RWPE1 (cell line): ENCODE results near the gene IL17RA.
A peak's percentile ranks its signal among the peaks of the same experiment; 100 is the strongest.

ENCODE experiments used
- CTCF ChIA-PET: fragments of 350-600 bp; sonication (Branson Sonifier 250); formaldehyde crosslinking; extraction: SDS; loops from one replicate; lab custom pipeline; 2021; lab: Yijun Ruan, JAX
- POLR2A ChIA-PET: fragments of 400-600 bp; formaldehyde crosslinking; extraction: SDS; loops from one replicate; lab custom pipeline; 2020; ENCODE audit warnings: antibody characterized with exemption; ENCODE audit not compliant: low non-redundant PET; lab: Yijun Ruan, JAX
- DNase-seq: peaks from one replicate; pipeline ENCODE4 v3.0.0; 2012; ENCODE audit warnings: low spot score
- H3K27ac ChIP-seq: fragments of 450-650 bp; 2 replicates; pipeline ENCODE4 v1.5.1; 2017
- TF ChIP-seq, protein P1 (sequence below): fragments of 450-650 bp; conservative IDR thresholded peaks from 2 replicates; pipeline ENCODE4 v1.5.1; 2017; ENCODE audit warnings: low read depth, mild to moderate bottlenecking

Gene IL17RA

DNA sequence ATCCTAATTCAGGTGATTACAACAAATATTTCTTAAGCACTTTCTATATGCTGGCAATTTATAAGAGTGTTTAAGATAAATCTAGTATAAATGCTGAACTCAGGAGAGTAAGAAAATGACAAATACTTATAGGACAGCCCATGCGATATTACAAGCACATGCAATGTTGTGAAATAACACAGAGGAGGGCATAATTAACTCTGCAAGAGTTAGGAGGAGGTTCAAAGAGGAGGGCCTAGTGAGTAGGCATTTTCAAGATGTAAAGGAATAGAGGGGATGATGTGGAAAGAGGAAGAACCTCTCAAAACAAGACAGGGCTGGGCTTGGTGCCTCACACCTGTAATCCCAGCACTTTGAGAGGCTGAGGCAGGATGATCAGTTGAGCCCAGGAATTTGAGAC is 37.1 kb upstream of the IL17RA start:
- POLR2A ChIA-PET = no interaction called here
- H3K27ac ChIP-seq = no peak overlapping the region
- DNase-seq = no peak
- CTCF ChIA-PET = no interaction called here
- TF ChIP-seq, protein P1, sequence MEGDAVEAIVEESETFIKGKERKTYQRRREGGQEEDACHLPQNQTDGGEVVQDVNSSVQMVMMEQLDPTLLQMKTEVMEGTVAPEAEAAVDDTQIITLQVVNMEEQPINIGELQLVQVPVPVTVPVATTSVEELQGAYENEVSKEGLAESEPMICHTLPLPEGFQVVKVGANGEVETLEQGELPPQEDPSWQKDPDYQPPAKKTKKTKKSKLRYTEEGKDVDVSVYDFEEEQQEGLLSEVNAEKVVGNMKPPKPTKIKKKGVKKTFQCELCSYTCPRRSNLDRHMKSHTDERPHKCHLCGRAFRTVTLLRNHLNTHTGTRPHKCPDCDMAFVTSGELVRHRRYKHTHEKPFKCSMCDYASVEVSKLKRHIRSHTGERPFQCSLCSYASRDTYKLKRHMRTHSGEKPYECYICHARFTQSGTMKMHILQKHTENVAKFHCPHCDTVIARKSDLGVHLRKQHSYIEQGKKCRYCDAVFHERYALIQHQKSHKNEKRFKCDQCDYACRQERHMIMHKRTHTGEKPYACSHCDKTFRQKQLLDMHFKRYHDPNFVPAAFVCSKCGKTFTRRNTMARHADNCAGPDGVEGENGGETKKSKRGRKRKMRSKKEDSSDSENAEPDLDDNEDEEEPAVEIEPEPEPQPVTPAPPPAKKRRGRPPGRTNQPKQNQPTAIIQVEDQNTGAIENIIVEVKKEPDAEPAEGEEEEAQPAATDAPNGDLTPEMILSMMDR = no peak

DNA sequence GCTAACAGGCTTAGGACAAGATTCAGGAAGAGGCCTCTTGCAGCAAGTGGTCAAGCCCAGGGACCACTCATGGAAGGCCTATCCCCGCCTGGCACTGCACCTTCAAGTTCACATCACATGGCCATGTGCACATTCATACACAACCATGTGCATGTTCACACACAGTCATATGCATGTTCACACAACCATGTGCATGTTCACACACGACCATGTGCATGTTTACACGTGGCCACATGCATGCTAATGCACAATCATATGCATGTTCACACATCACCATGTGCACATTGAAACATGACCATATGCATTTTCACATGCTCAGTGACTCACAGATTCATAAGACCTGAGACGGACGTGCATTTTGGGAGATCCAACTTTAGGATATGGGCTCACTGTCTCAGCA is 28.7 kb upstream of the IL17RA start:
- TF ChIP-seq, protein P1 = no peak
- ChIA-PET CTCF (no interaction called here), POLR2A (no interaction called here)
- no peak overlapping the region for H3K27ac ChIP-seq
- no peak for DNase-seq

DNA sequence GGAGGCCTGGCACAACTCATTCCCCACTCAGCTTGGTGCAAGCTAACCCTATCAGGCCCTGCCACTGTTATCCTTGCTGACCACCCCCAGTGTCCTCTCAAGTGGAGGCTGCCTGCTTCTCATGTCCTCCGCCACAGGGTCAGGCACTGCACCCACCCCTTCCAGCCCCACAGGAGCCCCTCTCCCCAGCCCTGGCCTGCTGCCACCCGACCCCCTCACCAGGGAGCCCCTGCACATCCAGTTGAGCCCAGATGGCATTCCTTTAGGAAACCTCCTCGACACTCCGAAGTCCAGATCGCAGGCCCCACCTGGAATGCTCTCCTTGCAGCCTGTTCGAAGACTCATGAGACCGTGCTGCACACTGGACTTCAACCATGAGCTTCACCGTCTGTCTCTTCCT is 28.0 kb upstream of the IL17RA start:
- CTCF ChIA-PET = interaction anchor here (0.6 kb wide), 1 partner anchor 128 kb away, joined by 6 read pairs; no protein-coding TSS in a partner anchor
- H3K27ac ChIP-seq = no peak overlapping the region
- POLR2A ChIA-PET = no interaction called here
- TF ChIP-seq, protein P1 = no peak
- no peak for DNase-seq

DNA sequence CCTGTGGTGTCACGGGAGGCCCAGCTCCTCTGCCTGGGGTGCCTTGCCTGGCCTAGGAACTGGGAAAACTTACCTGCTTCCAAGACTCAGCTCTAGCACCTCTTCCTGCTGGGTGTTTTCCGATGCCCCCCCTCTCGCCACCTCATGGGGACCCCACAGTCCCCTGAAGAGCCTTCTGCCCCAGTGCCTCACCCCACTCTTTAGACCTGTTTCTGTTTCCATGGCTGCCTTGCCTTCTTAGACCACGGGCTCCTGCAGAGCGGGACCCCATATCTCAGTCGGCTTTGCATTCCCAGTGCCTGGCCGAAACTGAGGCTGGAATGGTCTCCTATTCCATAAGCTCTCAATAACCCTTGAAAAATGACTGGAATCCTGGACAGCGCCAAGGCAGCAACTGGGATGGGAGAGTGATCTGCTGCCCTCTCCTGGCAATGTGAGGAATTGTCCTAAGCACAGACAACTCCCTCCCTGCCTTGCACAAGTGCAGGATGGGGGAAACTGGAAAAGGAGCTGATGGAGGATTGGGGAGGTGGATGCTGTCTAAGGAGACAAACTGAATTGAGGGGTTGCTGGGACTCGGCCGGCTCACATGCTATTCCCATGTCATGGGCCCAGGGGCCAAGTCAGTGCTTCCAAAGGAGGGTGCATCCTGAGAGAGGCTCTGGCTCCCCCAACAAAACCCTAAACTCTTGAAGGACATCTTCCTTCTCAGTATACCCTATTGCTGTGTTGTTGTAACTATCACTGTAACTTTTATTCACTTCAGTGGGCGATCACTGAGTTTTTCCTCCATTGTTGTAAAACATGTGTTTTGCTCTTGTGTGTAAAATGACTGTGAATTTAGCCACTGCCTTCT is 26.6 kb upstream of the IL17RA start:
- TF ChIP-seq, protein P1 = peak; percentile 92
- ChIA-PET POLR2A (no interaction called here), CTCF (interaction anchor here (0.6 to 1.2 kb wide), 6 partner anchors 9 to 140 kb away, joined by 3 to 5 read pairs (median 4); no protein-coding TSS in a partner anchor)
- no peak overlapping the region for H3K27ac ChIP-seq
- DNase-seq = peak; percentile 59

DNA sequence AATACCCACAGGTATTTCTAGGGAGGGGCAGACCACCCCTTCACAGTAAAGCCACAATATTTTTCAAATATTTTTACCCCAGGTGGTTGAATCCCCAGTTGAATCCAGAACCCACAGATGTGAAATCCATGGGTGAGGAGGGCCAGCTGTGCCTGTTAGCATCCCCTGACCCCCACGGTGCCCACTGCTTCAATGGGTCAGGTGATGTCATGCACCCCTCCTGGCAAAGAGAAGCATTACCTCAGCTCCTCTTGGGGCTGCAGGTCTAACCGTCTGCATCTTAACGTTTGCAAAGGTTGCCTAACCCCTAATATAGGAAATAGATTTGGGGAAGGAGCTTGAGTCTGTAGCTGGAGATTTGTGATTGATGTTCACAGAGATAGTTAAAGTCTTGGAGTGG is 24.7 kb upstream of the IL17RA start:
- ChIA-PET POLR2A (no interaction called here), CTCF (no interaction called here)
- H3K27ac ChIP-seq = no peak overlapping the region
- DNase-seq = no peak
- TF ChIP-seq, protein P1 = no peak

DNA sequence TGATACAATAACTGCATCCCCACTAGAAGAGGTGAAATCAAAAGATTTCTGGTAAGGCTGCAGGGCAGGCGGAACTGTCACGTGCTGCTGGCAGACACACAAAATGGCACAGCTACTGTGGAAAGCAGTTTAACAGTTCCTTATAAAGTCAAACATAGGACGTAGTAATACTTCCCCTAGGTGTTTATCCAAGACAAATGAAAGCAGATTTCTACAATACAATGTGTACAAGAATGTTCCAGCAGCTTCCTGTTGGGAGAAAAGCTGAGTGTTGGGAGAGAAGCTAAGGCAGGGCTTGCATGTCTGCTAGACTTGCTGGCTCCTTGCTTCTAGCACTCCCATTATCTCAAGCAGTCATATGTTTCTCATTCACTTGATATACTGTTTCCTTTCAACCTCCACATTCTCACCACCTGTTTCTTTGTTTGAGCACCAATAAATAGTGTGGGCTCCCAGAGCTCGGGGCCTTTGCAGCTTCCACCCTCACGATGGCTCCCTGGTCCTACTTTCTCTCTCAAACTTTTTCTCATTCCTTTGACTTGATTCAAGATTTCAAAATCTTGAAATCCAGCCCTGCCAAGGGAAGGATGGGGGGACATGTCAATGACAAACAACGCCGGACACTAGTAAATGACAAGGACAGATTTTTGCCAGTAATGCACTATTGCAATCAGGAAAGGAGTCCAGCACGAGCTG is 21.2 kb upstream of the IL17RA start:
- DNase-seq = no peak
- CTCF ChIA-PET = no interaction called here
- no peak overlapping the region for H3K27ac ChIP-seq
- POLR2A ChIA-PET = no interaction called here
- TF ChIP-seq, protein P1 = no peak
